ENCODE measurements around the gene NELL1.
"Not testable (repeated sequence)": the region's sequence is repeated elsewhere in the genome, so short reads cannot be mapped to it uniquely, and the experiment has no call there.

The NELL1 gene

DNA sequence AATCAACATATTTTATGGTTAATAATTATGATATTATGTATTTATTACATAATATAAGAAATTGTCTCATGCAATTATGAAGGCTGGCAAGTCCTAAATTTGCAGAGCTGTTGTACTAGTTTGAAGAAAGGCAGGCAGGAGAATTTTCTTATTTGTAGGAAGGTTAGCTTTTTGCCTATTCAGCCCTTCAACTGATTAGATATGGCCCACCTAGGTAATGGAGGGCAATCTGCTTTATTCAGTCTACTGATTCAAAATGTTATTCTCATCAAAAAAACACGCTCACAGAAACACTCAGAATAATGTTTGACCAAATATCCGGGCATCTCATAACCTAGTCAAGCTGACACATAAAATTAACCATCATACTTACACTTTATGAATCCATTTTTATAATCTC lies 589.0 kb downstream of the NELL1 start:
- Histone ChIP-seq H3K4me3 (ENCODE audit: low read length) (no peak overlapping the region), H3K27me3 (ENCODE audit: insufficient read depth, low read length, poor library complexity) (no peaks in the 10 kb centered on the region), H2BK120ac (ENCODE audit: low read depth, low read length) (no peak overlapping the region), H4K8ac (ENCODE audit: low read depth, low read length) (no peak overlapping the region), H4K5ac (ENCODE audit: low read length) (no peak overlapping the region), H3K36me3 (ENCODE audit: control insufficient read depth, insufficient read depth, low read length) (no peaks in the 10 kb centered on the region), H3K27ac (ENCODE audit: low read depth, low read length) (no peak overlapping the region), H3K56ac (ENCODE audit: low read length) (no peak overlapping the region), H3K4me2 (ENCODE audit: low read length) (no peak overlapping the region), H3K79me2 (ENCODE audit: control insufficient read depth, insufficient read depth, low read length) (no peaks in the 10 kb centered on the region), H2AK5ac (ENCODE audit: low read length) (no peak overlapping the region), H3K4ac (ENCODE audit: low read depth, low read length) (no peak overlapping the region), H3K4me1 (ENCODE audit: control insufficient read depth, low read depth, low read length) (no peaks in the 10 kb centered on the region), H2BK5ac (ENCODE audit: low read length) (no peak overlapping the region), H3K9ac (ENCODE audit: low read length) (no peak overlapping the region), H2BK15ac (replicated peaks; ENCODE audit: low read depth) (no peak overlapping the region), H3K23ac (ENCODE audit: low read length) (no peak overlapping the region), H3K79me1 (ENCODE audit: low read length) (no peaks in the 10 kb centered on the region), H3K18ac (ENCODE audit: low read length) (no peak overlapping the region)
- DNase-seq, result no peak
- WGBS (ENCODE audit: extremely low coverage, insufficient coverage, low lambda C conversion rate), result no CpG with 5 or more reads among the region's 2 CpGs

DNA sequence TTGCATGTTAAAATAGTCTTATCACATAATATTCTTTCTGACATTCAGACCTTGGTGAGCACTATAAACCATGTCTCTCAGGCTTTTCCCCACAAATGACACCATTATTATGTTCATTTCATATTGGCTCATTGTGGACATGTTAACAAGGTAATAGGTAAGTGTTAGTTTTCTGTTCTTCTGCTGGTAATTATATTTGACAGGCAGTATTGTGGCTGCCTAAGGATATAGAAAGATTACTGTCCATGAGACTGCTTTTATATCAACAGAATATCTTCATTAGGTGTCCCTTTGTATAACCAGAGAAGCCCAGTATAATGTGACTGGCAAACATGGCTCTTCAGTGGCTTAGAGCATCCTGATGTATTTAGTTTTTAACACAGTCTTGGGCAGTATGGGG lies 590.7 kb downstream of the NELL1 start:
- H4K5ac ChIP-seq (ENCODE audit: low read length), result no peak overlapping the region
- H4K8ac ChIP-seq (ENCODE audit: low read depth, low read length), result no peak overlapping the region
- H3K79me1 ChIP-seq (ENCODE audit: low read length), result no peaks in the 10 kb centered on the region
- no peak overlapping the region for H2AK5ac ChIP-seq (ENCODE audit: low read length)
- H3K79me2 ChIP-seq (ENCODE audit: control insufficient read depth, insufficient read depth, low read length), result no peaks in the 10 kb centered on the region
- no peak overlapping the region for H3K18ac ChIP-seq (ENCODE audit: low read length)
- no peaks in the 10 kb centered on the region for H3K36me3 ChIP-seq (ENCODE audit: control insufficient read depth, insufficient read depth, low read length)
- no peaks in the 10 kb centered on the region for H3K27me3 ChIP-seq (ENCODE audit: insufficient read depth, low read length, poor library complexity)
- H3K27ac ChIP-seq (ENCODE audit: low read depth, low read length), result no peak overlapping the region
- H3K4me3 ChIP-seq (ENCODE audit: low read length), result no peak overlapping the region
- no peak for DNase-seq
- no peak overlapping the region for H3K9ac ChIP-seq (ENCODE audit: low read length)
- no peak overlapping the region for H3K56ac ChIP-seq (ENCODE audit: low read length)
- no peaks in the 10 kb centered on the region for H3K4me1 ChIP-seq (ENCODE audit: control insufficient read depth, low read depth, low read length)
- H2BK15ac ChIP-seq (replicated peaks; ENCODE audit: low read depth), result no peak overlapping the region
- no peak overlapping the region for H3K23ac ChIP-seq (ENCODE audit: low read length)
- no peak overlapping the region for H3K4me2 ChIP-seq (ENCODE audit: low read length)
- H3K4ac ChIP-seq (ENCODE audit: low read depth, low read length), result no peak overlapping the region
- H2BK120ac ChIP-seq (ENCODE audit: low read depth, low read length), result no peak overlapping the region
- no peak overlapping the region for H2BK5ac ChIP-seq (ENCODE audit: low read length)

GRCh38 chr11:21262992-21263391 lies 593.6 kb downstream of the NELL1 start:
- H2BK15ac ChIP-seq (replicated peaks; ENCODE audit: low read depth), result no peak overlapping the region

GRCh38 chr11:21264125-21264524 lies 594.7 kb downstream of the NELL1 start:
- Histone ChIP-seq H3K79me1 (ENCODE audit: low read length) (no peaks in the 10 kb centered on the region), H2BK120ac (ENCODE audit: low read depth, low read length) (no peak overlapping the region), H4K8ac (ENCODE audit: low read depth, low read length) (no peak overlapping the region), H3K36me3 (ENCODE audit: control insufficient read depth, insufficient read depth, low read length) (no peaks in the 10 kb centered on the region), H3K4me2 (ENCODE audit: low read length) (no peak overlapping the region), H3K9ac (ENCODE audit: low read length) (no peak overlapping the region), H3K27me3 (ENCODE audit: insufficient read depth, low read length, poor library complexity) (no peaks in the 10 kb centered on the region), H4K5ac (ENCODE audit: low read length) (no peak overlapping the region), H3K4me3 (ENCODE audit: low read length) (no peak overlapping the region), H2BK5ac (ENCODE audit: low read length) (no peak overlapping the region), H2BK15ac (replicated peaks; ENCODE audit: low read depth) (no peak overlapping the region), H3K27ac (ENCODE audit: low read depth, low read length) (no peak overlapping the region), H3K23ac (ENCODE audit: low read length) (no peak overlapping the region), H3K79me2 (ENCODE audit: control insufficient read depth, insufficient read depth, low read length) (no peaks in the 10 kb centered on the region), H3K56ac (ENCODE audit: low read length) (no peak overlapping the region), H3K18ac (ENCODE audit: low read length) (no peak overlapping the region), H3K4me1 (ENCODE audit: control insufficient read depth, low read depth, low read length) (no peaks in the 10 kb centered on the region), H2AK5ac (ENCODE audit: low read length) (no peak overlapping the region), H3K4ac (ENCODE audit: low read depth, low read length) (no peak overlapping the region)
- no CpG with 5 or more reads among the region's 1 CpG for WGBS (ENCODE audit: extremely low coverage, insufficient coverage, low lambda C conversion rate)
- no peak for DNase-seq

More at GRCh38 chr11:21262992-21263391, 593.6 kb downstream of the NELL1 start:
- Histone ChIP-seq H3K79me1 (ENCODE audit: low read length) (no peaks in the 10 kb centered on the region), H3K4me1 (ENCODE audit: control insufficient read depth, low read depth, low read length) (no peaks in the 10 kb centered on the region), H4K8ac (ENCODE audit: low read depth, low read length) (no peak overlapping the region), H4K5ac (ENCODE audit: low read length) (no peak overlapping the region), H2BK120ac (ENCODE audit: low read depth, low read length) (no peak overlapping the region), H3K36me3 (ENCODE audit: control insufficient read depth, insufficient read depth, low read length) (no peaks in the 10 kb centered on the region), H2BK5ac (ENCODE audit: low read length) (no peak overlapping the region), H3K79me2 (ENCODE audit: control insufficient read depth, insufficient read depth, low read length) (no peaks in the 10 kb centered on the region), H3K4me2 (ENCODE audit: low read length) (no peak overlapping the region), H3K56ac (ENCODE audit: low read length) (no peak overlapping the region), H3K9ac (ENCODE audit: low read length) (no peak overlapping the region), H2AK5ac (ENCODE audit: low read length) (no peak overlapping the region), H3K18ac (ENCODE audit: low read length) (no peak overlapping the region), H3K4me3 (ENCODE audit: low read length) (no peak overlapping the region), H3K23ac (ENCODE audit: low read length) (no peak overlapping the region), H3K4ac (ENCODE audit: low read depth, low read length) (no peak overlapping the region), H3K27ac (ENCODE audit: low read depth, low read length) (no peak overlapping the region), H3K27me3 (ENCODE audit: insufficient read depth, low read length, poor library complexity) (no peaks in the 10 kb centered on the region)
- no CpG with 5 or more reads among the region's 4 CpGs for WGBS (ENCODE audit: extremely low coverage, insufficient coverage, low lambda C conversion rate)
- no peak for DNase-seq

GRCh38 chr11:21268036-21268435 lies 598.6 kb downstream of the NELL1 start:
- WGBS (ENCODE audit: extremely low coverage, insufficient coverage, low lambda C conversion rate), result no CpG with 5 or more reads among the region's 2 CpGs
- Histone ChIP-seq H2AK5ac (ENCODE audit: low read length) (no peak overlapping the region), H3K56ac (ENCODE audit: low read length) (no peak overlapping the region), H2BK5ac (ENCODE audit: low read length) (no peak overlapping the region), H3K27me3 (ENCODE audit: insufficient read depth, low read length, poor library complexity) (no peaks in the 10 kb centered on the region), H3K4me3 (ENCODE audit: low read length) (no peak overlapping the region), H4K8ac (ENCODE audit: low read depth, low read length) (peak overlapping the region; percentile 28), H4K5ac (ENCODE audit: low read length) (no peak overlapping the region), H3K23ac (ENCODE audit: low read length) (no peak overlapping the region), H3K79me1 (ENCODE audit: low read length) (no peaks in the 10 kb centered on the region), H2BK120ac (ENCODE audit: low read depth, low read length) (no peak overlapping the region), H2BK15ac (replicated peaks; ENCODE audit: low read depth) (peak overlapping the region; percentile 36), H3K36me3 (ENCODE audit: control insufficient read depth, insufficient read depth, low read length) (no peaks in the 10 kb centered on the region), H3K27ac (ENCODE audit: low read depth, low read length) (no peak overlapping the region), H3K79me2 (ENCODE audit: control insufficient read depth, insufficient read depth, low read length) (no peaks in the 10 kb centered on the region), H3K4me1 (ENCODE audit: control insufficient read depth, low read depth, low read length) (no peaks in the 10 kb centered on the region), H3K4ac (ENCODE audit: low read depth, low read length) (no peak overlapping the region), H3K4me2 (ENCODE audit: low read length) (no peak overlapping the region), H3K18ac (ENCODE audit: low read length) (no peak overlapping the region), H3K9ac (ENCODE audit: low read length) (no peak overlapping the region)
- peak; percentile 31 for DNase-seq

DNA sequence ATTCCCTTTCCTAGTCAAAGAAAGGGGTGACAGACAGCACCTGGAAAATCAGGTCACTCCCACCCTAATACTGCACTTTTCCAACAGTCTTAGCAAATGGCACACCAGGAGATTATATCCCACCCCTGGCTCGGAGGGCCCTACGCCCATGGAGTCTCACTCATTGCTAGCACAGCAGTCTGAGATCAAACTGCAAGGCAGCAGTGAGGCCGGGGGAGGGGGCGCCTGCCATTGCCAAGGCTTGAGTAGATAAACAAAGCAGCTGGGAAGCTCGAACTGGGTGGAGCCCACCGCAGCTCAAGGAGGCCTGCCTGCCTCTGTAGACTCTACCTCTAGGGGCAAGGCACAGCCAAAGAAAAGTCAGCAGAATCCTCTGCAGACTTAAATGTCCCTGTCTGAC lies 602.8 kb downstream of the NELL1 start:
- H3K4ac ChIP-seq (ENCODE audit: low read depth, low read length); H3K18ac ChIP-seq (ENCODE audit: low read length); H3K4me1 ChIP-seq (ENCODE audit: control insufficient read depth, low read depth, low read length); H2BK120ac ChIP-seq (ENCODE audit: low read depth, low read length); H3K79me2 ChIP-seq (ENCODE audit: control insufficient read depth, insufficient read depth, low read length); H2BK15ac ChIP-seq (replicated peaks; ENCODE audit: low read depth); H3K56ac ChIP-seq (ENCODE audit: low read length); DNase-seq; H3K4me3 ChIP-seq (ENCODE audit: low read length); H3K4me2 ChIP-seq (ENCODE audit: low read length); H3K27ac ChIP-seq (ENCODE audit: low read depth, low read length); H2AK5ac ChIP-seq (ENCODE audit: low read length); H3K9ac ChIP-seq (ENCODE audit: low read length); H2BK5ac ChIP-seq (ENCODE audit: low read length); H4K5ac ChIP-seq (ENCODE audit: low read length); H3K79me1 ChIP-seq (ENCODE audit: low read length); H3K23ac ChIP-seq (ENCODE audit: low read length); H3K36me3 ChIP-seq (ENCODE audit: control insufficient read depth, insufficient read depth, low read length); H3K27me3 ChIP-seq (ENCODE audit: insufficient read depth, low read length, poor library complexity); H4K8ac ChIP-seq (ENCODE audit: low read depth, low read length): not testable (repeated sequence)
- WGBS (ENCODE audit: extremely low coverage, insufficient coverage, low lambda C conversion rate), result no CpG with 5 or more reads among the region's 6 CpGs
